ENCODE results near the gene FAM184A.

- TF ChIP-seq ELF4 (IDR thresholded peaks at IDR 0.05) (no peak), FOXK2 (IDR thresholded peaks at IDR 0.05) (no peak), SUZ12 (IDR thresholded peaks at IDR 0.05) (no peak)
Observed at GRCh38 chr6:119030759-119031158, 47.7 kb downstream of the FAM184A start.

All from HEK293T (cell line).